H1 (cell line): ENCODE measurements around the gene USH2A. TPM values are rescaled to one million over a fixed set of nuclear protein-coding genes. Genes with fewer than 3 reads are reported as not detected.

Experiments used
- CTCF ChIA-PET: fragments of 300-600 bp; sonication (Branson Sonifier 250); formaldehyde crosslinking; loops from one replicate; lab custom pipeline; 2021; ENCODE audit not compliant: partially characterized antibody; lab: Charles Lee
- POLR2A ChIA-PET: fragments of 300-600 bp; sonication (Branson Sonifier 250); formaldehyde crosslinking; loops from one replicate; lab custom pipeline; 2021; ENCODE audit warnings: inconsistent platforms; ENCODE audit not compliant: partially characterized antibody; lab: Charles Lee
- DNase-seq, 2 experiments: peaks; one replicate each; pipeline versions ENCODE4 v3.0.0 to v3.0.0-alpha.2; 2010 to 2022; ENCODE audit warnings: low spot score in 2 of 2, low read depth in 1 of 2, mixed read lengths in 1 of 2
- FAIRE-seq: peaks from 2 replicates; lab custom pipeline; 2011; peaks lifted over from hg19 to GRCh38; lab: Jason Lieb, UNC
- H2AFZ ChIP-seq: 2 replicates; pipeline ENCODE4 v1.8.1; 2012; ENCODE audit warnings: low read length, inconsistent platforms
- H2AK5ac ChIP-seq: 2 replicates; pipeline ENCODE4 v1.6.1; 2013; ENCODE audit warnings: low read depth, low read length
- H2BK120ac ChIP-seq: replicated peaks from 2 replicates; pipeline ENCODE3; 2013; ENCODE audit warnings: low read depth, low read length, inconsistent platforms
- H2BK12ac ChIP-seq: 2 replicates; pipeline ENCODE4 v1.6.1; 2013; ENCODE audit warnings: low read depth, low read length
- H2BK15ac ChIP-seq: 2 replicates; pipeline ENCODE4 v1.6.1; 2013; ENCODE audit warnings: low read length
- H2BK20ac ChIP-seq: 2 replicates; pipeline ENCODE4 v1.6.1; 2013; ENCODE audit warnings: low read length
- H2BK5ac ChIP-seq: 2 replicates; pipeline ENCODE4 v1.6.1; 2013; ENCODE audit warnings: low read depth, low read length
- H3K14ac ChIP-seq: 2 replicates; pipeline ENCODE4 v1.6.1; 2013; ENCODE audit warnings: inconsistent platforms; ENCODE audit not compliant: insufficient read length
- H3K18ac ChIP-seq: 2 replicates; pipeline ENCODE4 v1.6.1; 2013; ENCODE audit warnings: low read length; ENCODE audit errors: extremely low read depth
- H3K23ac ChIP-seq: 2 replicates; pipeline ENCODE4 v1.6.1; 2013; ENCODE audit warnings: inconsistent platforms; ENCODE audit not compliant: insufficient read length
- H3K23me2 ChIP-seq: 2 replicates; pipeline ENCODE4 v1.6.1; 2013; ENCODE audit warnings: low read depth, low read length
- H3K27ac ChIP-seq: 2 replicates; pipeline ENCODE4 v1.6.1; 2011; ENCODE audit warnings: low read depth, low read length, inconsistent platforms
- H3K27me3 ChIP-seq, 4 experiments: replicated peaks in 1 of 4; 1 replicate in 1 of 4; 2 replicates in 3 of 4; pipeline versions ENCODE4 v1.6.1 to v1.8.1; 2011 to 2013; ENCODE audit warnings: low read length in 3 of 4, mild to moderate bottlenecking in 3 of 4, inconsistent platforms in 2 of 4, mixed read lengths in 2 of 4, moderate library complexity in 1 of 4; ENCODE audit not compliant: control insufficient read depth in 3 of 4, insufficient read depth in 3 of 4; ENCODE audit errors: extremely low read depth in 1 of 4
- H3K36me3 ChIP-seq, 4 experiments: 2 replicates each; pipeline versions ENCODE4 v1.6.1 to v1.8.1; 2011 to 2013; ENCODE audit warnings: mild to moderate bottlenecking in 4 of 4, low read length in 3 of 4, moderate library complexity in 2 of 4, control low read depth in 1 of 4, inconsistent platforms in 1 of 4; ENCODE audit not compliant: insufficient read depth in 4 of 4, control insufficient read depth in 2 of 4
- H3K4ac ChIP-seq: replicated peaks from 2 replicates; pipeline ENCODE3; 2013; ENCODE audit warnings: low read length, low read depth, mixed read lengths, inconsistent platforms; ENCODE audit not compliant: insufficient read length
- H3K4me1 ChIP-seq, 4 experiments: replicated peaks in 1 of 4; 1 replicate in 1 of 4; 2 replicates in 3 of 4; pipeline versions ENCODE4 v1.6.1 to v1.8.1; 2011 to 2013; ENCODE audit warnings: low read length in 3 of 4, inconsistent platforms in 2 of 4, mixed read lengths in 1 of 4; ENCODE audit not compliant: insufficient read depth in 4 of 4, control insufficient read depth in 3 of 4
- H3K4me2 ChIP-seq, 2 experiments: 2 replicates each; pipeline versions ENCODE4 v1.6.1 to v1.8.1; 2011 to 2013; ENCODE audit warnings: low read depth in 2 of 2, low read length in 2 of 2, control low read depth in 1 of 2, inconsistent platforms in 1 of 2, mild to moderate bottlenecking in 1 of 2; ENCODE audit not compliant: insufficient read depth in 1 of 2
- H3K4me3 ChIP-seq, 4 experiments: fragments of 200-600, 300-600 bp in 1 of 4; sonication (generic), shearing (Covaris generic), sonication (Bioruptor Twin) in 1 of 4; 2 replicates each; pipeline versions ENCODE4 v1.5.1 to v1.8.1; 2011 to 2016; ENCODE audit warnings: low read length in 4 of 4, low read depth in 3 of 4, control low read depth in 2 of 4, inconsistent platforms in 2 of 4, mild to moderate bottlenecking in 2 of 4, mixed read lengths in 1 of 4, moderate library complexity in 1 of 4; ENCODE audit not compliant: insufficient read depth in 2 of 4; ENCODE audit errors: extremely low read depth in 1 of 4
- H3K56ac ChIP-seq: replicated peaks from 2 replicates; pipeline ENCODE3; 2013; ENCODE audit warnings: low read depth, mild to moderate bottlenecking, mixed read lengths, low read length, inconsistent platforms; ENCODE audit not compliant: insufficient read length
- H3K79me1 ChIP-seq: 2 replicates; pipeline ENCODE4 v1.6.1; 2013; ENCODE audit warnings: low read depth, low read length, control low read depth
- H3K79me2 ChIP-seq, 2 experiments: 2 replicates each; pipeline versions ENCODE4 v1.6.1 to v1.8.1; 2012 to 2013; ENCODE audit warnings: low read length in 2 of 2, mild to moderate bottlenecking in 2 of 2, inconsistent platforms in 1 of 2; ENCODE audit not compliant: insufficient read depth in 2 of 2, control insufficient read depth in 1 of 2
- H3K9ac ChIP-seq, 4 experiments: replicated peaks in 1 of 4; 1 replicate in 1 of 4; 2 replicates in 3 of 4; pipeline versions ENCODE4 v1.6.1 to v1.8.1; 2011 to 2013; ENCODE audit warnings: low read depth in 3 of 4, low read length in 3 of 4, control low read depth in 2 of 4, mild to moderate bottlenecking in 2 of 4, moderate library complexity in 2 of 4, inconsistent platforms in 1 of 4; ENCODE audit errors: extremely low read depth in 1 of 4
- H3K9me3 ChIP-seq, 2 experiments: 2 replicates each; pipeline versions ENCODE4 v1.6.1 to v1.8.1; 2012 to 2013; ENCODE audit warnings: mild to moderate bottlenecking in 2 of 2, moderate library complexity in 2 of 2, control low read depth in 1 of 2, inconsistent platforms in 1 of 2, low read depth in 1 of 2, low read length in 1 of 2, mixed read lengths in 1 of 2; ENCODE audit not compliant: insufficient read depth in 2 of 2
- H4K20me1 ChIP-seq, 2 experiments: replicated peaks in 1 of 2; 2 replicates each; pipeline versions ENCODE3 to v1.8.1; 2011 to 2013; ENCODE audit warnings: inconsistent platforms in 2 of 2, low read length in 2 of 2, mild to moderate bottlenecking in 1 of 2; ENCODE audit not compliant: insufficient read depth in 2 of 2, control insufficient read depth in 1 of 2
- H4K5ac ChIP-seq: 2 replicates; pipeline ENCODE4 v1.6.1; 2013; ENCODE audit warnings: low read length, low read depth, mixed read lengths, inconsistent platforms; ENCODE audit not compliant: insufficient read length
- H4K8ac ChIP-seq: 2 replicates; pipeline ENCODE4 v1.8.0; 2013; ENCODE audit warnings: mild to moderate bottlenecking, moderate library complexity, low read length, inconsistent platforms; ENCODE audit not compliant: insufficient read depth; ENCODE audit errors: extremely low read depth
- H4K91ac ChIP-seq: replicated peaks from 2 replicates; pipeline ENCODE3; 2013; ENCODE audit warnings: low read length, mixed read lengths, inconsistent platforms; ENCODE audit not compliant: insufficient read length
- ATF3 ChIP-seq: IDR thresholded peaks from 2 replicates; pipeline ENCODE4 v1.6.1; 2011; ENCODE audit warnings: low read depth, mild to moderate bottlenecking, low read length; ENCODE audit not compliant: insufficient read depth
- BACH1 ChIP-seq: IDR thresholded peaks from 2 replicates; pipeline ENCODE4 v1.6.1; 2012; ENCODE audit warnings: low read length, improper control_type of control experiment
- GABPA ChIP-seq: IDR thresholded peaks from 2 replicates; pipeline ENCODE4 v1.6.1; 2011; ENCODE audit warnings: mild to moderate bottlenecking, low read length, moderate library complexity, borderline replicate concordance; ENCODE audit not compliant: insufficient read depth
- HDAC6 ChIP-seq: IDR thresholded peaks from one replicate; pipeline ENCODE4 v1.7.1; 2012; ENCODE audit warnings: low read depth, mild to moderate bottlenecking, inconsistent platforms, low read length, moderate library complexity
- SAP30 ChIP-seq: fragments of 300-600 bp; sonication (generic); IDR thresholded peaks from 2 replicates; pipeline ENCODE4 v1.7.1; 2012; ENCODE audit warnings: low read length, moderate library complexity, mild to moderate bottlenecking, inconsistent platforms; ENCODE audit not compliant: insufficient read depth, insufficient replicate concordance
- SUZ12 ChIP-seq: fragments of 200-600 bp; sonication (generic); IDR thresholded peaks from 2 replicates; pipeline ENCODE4 v1.6.1; 2012; ENCODE audit warnings: mild to moderate bottlenecking, inconsistent platforms, low read length, moderate library complexity, mixed read lengths
- TEAD4 ChIP-seq: IDR thresholded peaks from 2 replicates; pipeline ENCODE4 v1.6.1; 2012; ENCODE audit warnings: low read depth, low read length, inconsistent platforms, mixed read lengths
- YY1 ChIP-seq: IDR thresholded peaks from 2 replicates; pipeline ENCODE4 v1.6.1; 2011; ENCODE audit warnings: low read depth, mild to moderate bottlenecking, low read length
- WGBS, 2 experiments: shearing (Covaris generic) in 1 of 2; methylation state at CpG; one replicate each; pipeline versions ENCODE4 v1.1.6 to v1.1.7; 2013 to 2015; ENCODE audit warnings: low lambda C conversion rate in 2 of 2, mixed read lengths in 2 of 2, inconsistent platforms in 1 of 2, low coverage in 1 of 2, missing lambda C conversion rate in 1 of 2; ENCODE audit not compliant: insufficient replicate concordance in 2 of 2, insufficient coverage in 1 of 2, insufficient read length in 1 of 2; ENCODE audit errors: extremely low coverage in 1 of 2, missing lambda C conversion rate in 1 of 2; 5-methylcytosine and 5-hydroxymethylcytosine counted together
- polyA plus RNA-seq, 7 experiments: library from polyadenylated mRNA; depleted of rRNA in 3 of 7; stranded (reverse) in 5 of 7; unstranded in 2 of 7; fragments of >200 nt in 5 of 7; fragments of 200-250 nt in 2 of 7; gene quantifications; 1 replicate in 5 of 7; 2 replicates in 1 of 7; 4 replicates in 1 of 7; pipeline versions ENCODE4 v1.2.1 to v1.2.3, GENCODE V29; 2011 to 2013; ENCODE audit warnings: missing spikeins in 2 of 7, mixed read lengths in 2 of 7
- total RNA-seq: library from RNA; stranded (reverse); fragmentation: NEBNext Ultra II Directional; extraction: Animal tissue kit (Norgen Biotek cat#: 25700); gene quantifications from 2 replicates; pipeline ENCODE4 v1.2.1, GENCODE V29; 2021

The USH2A gene
- total and polyA plus RNA-seq, 2 of the 8 experiments (the other 6 are each of a cell fraction or from before 2014, with no cell fraction given) = 0.02 to 0.17 TPM

DNA sequence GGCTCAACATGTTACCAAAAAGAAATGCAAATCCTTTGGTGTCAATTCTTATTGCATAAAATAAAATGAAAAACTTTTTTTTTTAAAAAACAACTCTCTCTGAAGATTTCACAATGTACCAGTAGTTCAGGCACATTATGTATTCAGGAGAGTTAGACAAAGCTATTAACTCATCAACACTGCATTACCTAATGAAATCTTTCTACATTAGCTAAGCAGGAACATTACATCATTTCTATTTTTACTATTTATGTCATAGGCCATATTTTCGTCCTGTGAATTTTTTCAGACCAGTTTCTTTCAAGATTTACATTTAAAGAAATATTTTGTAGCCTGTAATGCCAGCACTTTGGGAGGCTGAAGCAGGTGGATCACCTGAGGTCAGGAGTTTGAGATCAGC is 366.2 kb downstream of the USH2A start:
- no peak for FAIRE-seq
- H4K20me1 ChIP-seq = no peaks in the 10 kb centered on the region
- TF ChIP-seq SAP30 = no peak
- no peak for TF ChIP-seq YY1
- TF ChIP-seq GABPA = no peak
- TF ChIP-seq TEAD4 = no peak
- TF ChIP-seq SUZ12 = no peak
- no peak for TF ChIP-seq BACH1
- TF ChIP-seq ATF3 = no peak
- no peak for TF ChIP-seq HDAC6
- TF ChIP-seq, all 59 proteins: peak for 0
- H2BK12ac ChIP-seq = no peak overlapping the region
- H3K9me3 ChIP-seq = no peaks in the 10 kb centered on the region
- H3K79me2 ChIP-seq = no peaks in the 10 kb centered on the region
- no peak overlapping the region for H4K8ac ChIP-seq
- no peak overlapping the region for H3K23ac ChIP-seq
- no peak overlapping the region for H2BK5ac ChIP-seq
- no peaks in the 10 kb centered on the region for H3K23me2 ChIP-seq
- WGBS, 2 experiments = 95% methylated on average over 1 of the region's 1 CpG; no CpG with 5 or more reads in 1 of the 2 experiments
- no peak overlapping the region for H4K5ac ChIP-seq
- H2BK20ac ChIP-seq = no peak overlapping the region
- H2BK120ac ChIP-seq = no peak overlapping the region
- ChIA-PET CTCF (interaction anchor here (0.8 to 1.2 kb wide), 2 partner anchors 8 to 168 kb away, joined by 3 read pairs; no protein-coding TSS in a partner anchor), POLR2A (no interaction called here)
- no peaks in the 10 kb centered on the region for H3K36me3 ChIP-seq
- H3K4me1 ChIP-seq = no peaks in the 10 kb centered on the region
- no peak overlapping the region for H3K27ac ChIP-seq
- no peak for DNase-seq
- H3K4me3 ChIP-seq = no peak overlapping the region
- no peaks in the 10 kb centered on the region for H3K79me1 ChIP-seq
- no peak overlapping the region for H2AK5ac ChIP-seq
- no peak overlapping the region for H3K4ac ChIP-seq
- no peak overlapping the region for H2AFZ ChIP-seq
- no peak overlapping the region for H4K91ac ChIP-seq
- no peak overlapping the region for H3K14ac ChIP-seq
- no peaks in the 10 kb centered on the region for H3K27me3 ChIP-seq
- no peak overlapping the region for H3K9ac ChIP-seq
- H3K56ac ChIP-seq = no peak overlapping the region
- H2BK15ac ChIP-seq = no peak overlapping the region
- no peak overlapping the region for H3K18ac ChIP-seq
- no peak overlapping the region for H3K4me2 ChIP-seq
